GM19023 (cell line): ENCODE data around the gene MYZAP.

ENCODE experiments used
- ATAC-seq: cut with Tn5 transposase; IDR thresholded peaks from one replicate; pipeline ENCODE4 v1.9.1; 2021; ENCODE audit warnings: mild to moderate bottlenecking, moderate library complexity; ENCODE audit not compliant: unreplicated experiment

The MYZAP gene

DNA sequence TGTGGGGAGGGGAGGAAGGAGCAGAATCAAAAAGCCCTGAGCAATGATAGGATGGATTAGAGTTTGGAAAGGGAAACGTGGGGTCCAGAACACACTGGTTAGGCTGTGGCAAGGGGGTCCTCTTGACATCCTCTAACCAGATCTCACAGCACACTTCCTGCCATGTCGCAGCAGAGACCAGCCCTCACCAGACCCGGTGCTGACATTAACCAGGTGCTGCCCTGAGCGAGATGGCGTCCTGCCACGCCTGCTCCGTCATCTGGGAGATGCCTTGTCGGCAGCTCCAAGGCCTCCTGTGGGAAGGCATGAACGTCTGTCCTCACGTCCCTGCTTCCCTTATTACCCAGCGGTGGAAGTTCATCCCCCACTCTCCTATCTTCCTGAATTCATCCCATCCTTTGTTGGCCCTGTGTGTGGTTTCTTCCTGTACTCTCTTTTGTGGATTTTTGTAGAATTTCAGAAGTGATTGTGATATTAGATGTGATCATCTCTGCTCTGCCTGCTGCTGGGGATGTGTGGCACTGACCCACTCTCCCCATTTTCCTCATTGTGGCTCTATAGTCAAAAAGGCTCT, 29.4 kb upstream of the MYZAP start:
- ATAC-seq, result no peak

DNA sequence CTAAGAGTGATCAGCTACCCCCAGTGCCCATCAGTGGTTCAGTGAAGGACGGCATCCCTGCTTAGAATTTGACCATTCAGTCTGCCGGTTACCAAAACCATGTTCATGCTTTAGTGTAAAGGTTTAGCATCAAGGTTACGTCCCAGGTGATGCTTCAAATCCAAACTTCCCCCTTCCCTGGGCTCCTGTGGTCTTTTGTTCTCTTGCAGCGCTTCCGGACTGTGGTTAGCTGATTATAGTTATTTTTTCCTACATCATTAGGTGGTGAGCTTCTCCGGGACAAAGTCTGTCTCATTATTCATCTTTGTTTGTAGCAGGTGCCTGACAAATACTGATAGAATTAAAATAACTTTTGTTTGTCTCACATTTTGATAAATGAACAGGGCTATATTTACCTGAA, 28.3 kb upstream of the MYZAP start:
- ATAC-seq, result no peak

DNA sequence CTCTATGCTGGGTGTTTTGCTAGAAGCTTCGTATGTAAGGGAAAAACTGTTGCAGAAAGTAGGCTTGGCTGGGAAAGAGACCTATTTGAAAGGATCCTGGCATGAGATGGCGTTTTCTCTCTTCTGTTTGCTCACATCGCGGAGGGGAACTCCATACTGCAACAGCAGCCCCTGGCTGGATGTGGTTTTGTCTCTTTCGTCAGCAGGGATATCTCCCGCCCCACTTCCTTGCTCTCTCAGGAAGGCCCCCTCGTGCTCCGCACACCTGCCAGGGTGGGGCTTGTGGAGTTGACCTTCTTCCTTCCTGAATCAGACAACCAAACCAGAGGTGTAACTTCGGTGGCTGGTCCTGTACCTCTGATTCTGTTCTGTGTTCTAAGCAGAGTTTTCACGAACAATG, 26.4 kb upstream of the MYZAP start:
- ATAC-seq, result no peak

DNA sequence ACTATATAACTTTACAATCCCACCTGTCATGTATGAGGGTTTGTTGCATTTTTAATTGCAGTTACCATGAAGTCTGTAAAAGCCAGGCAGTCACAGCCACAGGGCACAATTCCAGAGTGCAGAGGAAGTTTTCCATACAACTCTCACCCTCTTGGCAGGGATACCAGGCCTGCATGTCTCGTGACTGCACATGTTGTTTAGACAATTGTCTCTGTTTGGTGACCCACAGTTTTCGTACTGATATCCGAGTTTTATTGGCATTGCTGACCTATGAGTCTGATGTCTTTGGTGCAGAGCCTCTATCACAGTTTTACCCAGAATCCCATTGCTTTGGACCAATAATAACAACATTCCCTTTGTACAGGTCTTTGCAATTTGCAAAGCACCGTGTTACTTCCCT, 24.9 kb upstream of the MYZAP start:
- no peak for ATAC-seq

DNA sequence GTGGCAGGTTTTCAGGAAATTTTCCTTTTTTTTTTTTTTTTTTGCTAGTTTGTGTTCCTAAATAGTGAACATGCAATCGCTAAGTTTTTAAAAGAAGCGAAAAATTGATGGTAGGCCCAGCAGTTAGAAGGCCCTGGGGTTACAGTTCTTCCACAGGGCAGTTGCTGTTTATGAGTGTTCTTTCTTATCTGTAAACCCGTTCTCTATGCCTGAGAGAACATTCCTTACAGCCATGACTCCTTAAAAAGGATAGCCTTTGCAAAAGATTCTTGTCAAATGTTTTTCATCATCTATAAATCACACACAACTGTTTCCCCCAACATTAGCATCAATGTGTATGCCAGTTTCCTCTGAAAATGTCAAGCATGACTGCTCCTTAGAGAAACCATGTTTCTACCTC, 23.8 kb upstream of the MYZAP start:
- no peak for ATAC-seq

DNA sequence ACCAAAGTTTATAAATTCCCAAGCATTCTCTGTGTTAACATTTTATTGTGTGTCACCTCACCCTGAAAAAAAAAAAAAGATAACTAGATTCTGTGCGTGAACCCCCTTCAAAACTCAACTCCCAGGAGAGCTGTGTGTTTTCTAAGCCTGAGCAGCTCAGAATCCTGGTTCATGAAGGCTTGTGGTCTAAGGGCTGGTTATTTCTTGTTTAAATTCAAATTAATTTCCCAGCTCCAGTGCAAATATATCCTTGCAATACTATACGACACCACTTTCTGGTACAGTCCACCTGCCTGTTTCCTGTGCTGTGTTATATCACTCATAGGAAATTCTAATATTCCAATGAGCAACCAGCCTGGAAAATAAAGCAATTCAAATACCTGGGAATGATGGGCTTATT, 23.4 kb upstream of the MYZAP start:
- ATAC-seq, result no peak

DNA sequence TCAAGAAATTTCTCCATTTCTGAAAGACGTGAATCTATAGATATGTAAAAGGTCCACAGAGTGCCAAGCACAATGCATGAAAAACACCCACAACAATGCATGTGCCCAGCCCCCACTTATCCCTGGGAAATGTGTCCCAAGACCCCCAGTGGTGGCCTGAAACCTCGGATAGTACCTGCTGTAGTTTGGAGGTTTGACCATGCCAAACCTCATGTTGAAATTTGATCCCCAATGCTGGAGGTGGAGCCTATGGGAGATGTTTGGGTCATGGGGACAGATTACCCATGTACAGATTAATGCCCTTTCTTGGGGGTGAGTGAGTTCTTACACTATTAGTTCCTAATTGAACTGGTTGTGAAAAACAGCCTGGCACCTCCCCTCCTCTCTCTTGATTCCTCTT, 21.4 kb upstream of the MYZAP start:
- ATAC-seq, result no peak

DNA sequence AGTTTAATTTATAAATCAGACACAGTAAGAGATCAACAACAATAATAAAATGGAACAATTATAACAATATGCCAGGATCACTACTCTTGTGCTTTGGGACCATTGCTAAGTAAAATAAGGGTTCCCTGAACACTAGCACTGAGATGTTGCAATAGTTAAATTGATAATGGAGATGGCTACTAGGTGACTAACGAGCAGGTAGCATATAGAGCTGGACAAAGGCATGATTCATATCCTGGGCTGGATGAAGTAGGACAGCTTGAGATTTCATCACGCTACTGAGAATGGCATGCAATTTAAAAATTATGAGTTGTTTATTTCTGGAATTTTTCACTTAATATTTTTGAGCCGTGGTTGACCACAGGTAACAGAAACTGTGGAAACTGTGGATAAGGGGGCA, 20.7 kb upstream of the MYZAP start:
- ATAC-seq, result no peak

DNA sequence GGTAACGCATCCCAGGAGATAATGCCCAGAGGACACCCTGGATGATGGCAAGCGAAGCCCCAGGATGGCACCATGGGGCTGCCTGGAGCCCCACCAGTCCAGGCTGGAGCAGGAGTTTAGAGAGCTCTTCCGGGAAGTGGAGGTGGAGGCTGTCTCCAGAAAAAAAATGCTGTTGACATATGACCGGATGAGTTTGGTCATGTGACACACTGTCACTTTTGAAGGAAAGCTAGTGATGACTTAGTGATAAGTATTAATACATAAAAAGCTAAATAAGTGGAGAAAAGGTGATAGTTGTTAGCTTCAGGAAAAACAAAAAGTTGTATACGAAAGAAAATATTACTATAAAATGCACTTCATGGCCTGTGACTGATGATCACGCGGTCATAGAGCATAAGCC, 20.0 kb upstream of the MYZAP start:
- no peak for ATAC-seq

DNA sequence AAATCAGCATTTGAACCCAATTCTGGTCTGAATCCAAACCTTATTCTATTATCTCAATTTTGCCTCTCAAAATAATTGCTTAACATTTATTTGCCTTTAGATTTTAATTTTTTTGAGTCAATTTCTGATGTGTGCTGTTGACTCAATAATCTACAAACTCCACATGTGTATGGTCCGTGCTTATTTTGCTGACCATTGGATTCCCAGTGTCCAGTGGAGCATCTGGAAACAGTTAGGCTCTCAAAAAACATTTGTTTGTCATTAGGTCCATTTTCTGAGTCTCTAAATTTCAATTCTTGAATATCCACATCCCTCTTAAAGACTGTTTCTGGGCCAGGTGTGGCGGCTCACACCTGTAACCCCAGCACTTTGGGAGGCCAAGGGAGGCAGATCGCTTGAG, 19.2 kb upstream of the MYZAP start:
- ATAC-seq, result no peak

DNA sequence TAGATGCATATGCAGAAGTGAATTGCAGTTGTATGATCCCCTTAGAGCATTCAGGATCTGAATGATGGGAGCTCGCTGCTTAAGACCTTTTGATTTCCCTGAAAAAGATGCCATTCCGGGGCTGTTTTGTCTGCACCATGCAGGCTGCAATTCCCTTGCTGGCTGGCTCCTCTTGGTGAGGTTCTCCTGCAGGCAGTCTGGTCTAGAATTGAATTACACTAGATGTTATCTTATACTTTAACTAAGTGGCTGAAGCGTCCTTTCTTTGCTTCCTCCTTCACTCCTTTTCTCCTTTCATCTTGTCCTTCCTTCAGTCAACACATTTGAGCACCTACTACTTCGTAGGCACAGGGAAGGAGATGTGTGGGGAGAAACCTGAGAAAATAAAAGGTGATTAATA, 18.6 kb upstream of the MYZAP start:
- ATAC-seq, result no peak

DNA sequence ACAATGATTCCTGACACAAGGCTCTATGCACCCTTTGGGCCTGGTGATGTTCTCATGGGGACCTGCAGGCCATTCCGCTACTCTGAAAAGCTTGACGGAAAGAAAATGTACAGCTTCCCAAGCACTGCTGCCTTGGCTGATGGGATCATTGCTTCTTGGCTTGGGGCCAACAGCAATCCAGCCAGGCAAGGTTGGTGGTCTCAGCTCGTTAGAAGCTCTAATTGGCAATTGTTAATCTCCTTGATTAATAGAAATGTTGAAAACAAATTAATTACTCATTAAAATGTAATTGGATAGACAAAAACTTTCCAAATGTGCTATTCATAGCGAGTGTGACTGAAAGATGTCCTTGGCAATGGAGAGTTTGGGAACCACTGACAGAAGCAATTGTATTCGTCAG, 16.3 kb upstream of the MYZAP start:
- ATAC-seq, result no peak

DNA sequence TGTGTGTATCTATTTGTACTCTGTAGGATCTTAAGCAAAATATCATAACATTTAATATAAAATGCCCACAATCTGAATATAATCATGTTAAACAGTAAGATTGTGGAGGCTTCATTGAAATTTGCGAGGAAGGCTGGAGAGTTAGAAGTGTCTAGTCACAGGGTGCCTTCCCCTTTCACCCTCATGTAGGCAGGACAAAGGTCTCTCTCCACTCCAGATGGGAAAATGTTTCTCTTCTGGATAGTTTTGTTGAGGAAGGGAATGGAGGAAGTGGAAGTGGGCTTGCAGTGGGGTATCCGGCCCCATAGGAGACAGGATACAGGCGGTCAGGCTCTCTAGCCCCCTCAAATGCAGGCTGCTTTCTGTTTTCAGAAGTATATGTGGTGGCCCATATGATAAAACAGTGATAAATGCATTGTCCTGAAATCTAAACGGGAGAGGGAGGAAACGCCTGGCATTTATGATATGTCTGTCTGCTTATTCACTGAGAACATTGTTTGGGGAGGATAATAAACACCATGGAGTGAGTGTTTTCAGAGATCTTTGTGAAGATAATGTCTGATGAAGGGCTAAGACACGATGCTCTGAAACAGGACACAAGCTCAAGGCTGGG, 13.3 kb upstream of the MYZAP start:
- no peak for ATAC-seq

DNA sequence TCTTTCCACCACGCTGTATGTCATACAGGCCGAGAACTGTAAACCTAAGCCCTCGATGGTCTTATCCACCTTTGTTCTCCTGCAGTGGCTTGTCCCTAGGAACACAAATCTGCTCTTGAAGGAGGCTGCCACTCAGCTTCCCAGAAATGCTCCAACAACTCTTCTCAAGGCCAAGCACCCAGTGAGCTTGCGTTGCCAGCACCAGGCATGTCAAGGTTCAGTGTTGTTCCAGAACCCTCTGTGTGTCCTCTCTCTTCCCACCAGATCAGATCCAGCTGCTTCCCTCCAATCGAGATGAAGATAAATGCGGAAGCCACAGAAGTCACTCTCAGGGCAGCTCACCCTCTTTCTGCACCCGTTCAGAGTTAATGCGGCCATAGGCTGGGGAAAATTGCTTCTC, 11.3 kb upstream of the MYZAP start:
- no peak for ATAC-seq

DNA sequence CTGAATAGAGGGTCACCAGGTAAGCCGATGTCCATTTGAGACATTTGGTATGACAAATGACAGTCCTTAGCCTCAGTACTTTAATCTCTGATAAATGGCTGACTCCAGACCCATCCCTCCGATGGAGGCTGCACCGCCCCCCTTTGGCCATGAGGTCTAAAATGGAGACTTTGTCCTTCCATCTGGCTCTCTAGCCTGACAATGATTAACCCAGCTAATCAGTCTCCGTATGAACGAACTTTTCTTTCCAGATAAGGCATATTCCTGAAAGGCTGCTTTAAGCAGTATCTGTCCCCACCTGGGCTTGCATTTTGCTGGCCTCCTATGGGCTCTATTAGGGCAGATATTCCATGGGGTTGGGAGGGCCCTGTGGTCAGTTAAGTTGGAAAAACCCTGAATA, 10.8 kb upstream of the MYZAP start:
- ATAC-seq, result no peak

DNA sequence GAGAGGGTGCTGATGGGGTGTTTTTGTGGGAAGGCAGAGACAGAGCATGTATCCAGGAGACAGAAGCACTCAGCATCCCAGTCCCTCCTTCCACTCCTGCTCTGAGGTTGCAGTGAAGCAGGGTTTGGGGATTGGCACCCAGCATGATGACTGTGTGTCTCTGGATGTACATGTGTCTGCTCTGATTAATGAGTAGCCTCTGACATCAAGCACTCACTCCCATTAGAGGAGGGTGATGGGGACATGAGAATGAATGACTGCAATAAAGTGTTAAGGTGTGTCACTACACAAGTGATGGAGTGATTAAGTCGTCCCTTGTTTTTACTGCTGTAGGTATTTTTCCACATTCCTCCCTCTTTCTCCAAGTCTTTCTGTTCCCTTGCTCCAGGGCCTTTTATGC, 9.6 kb upstream of the MYZAP start:
- ATAC-seq, result no peak

DNA sequence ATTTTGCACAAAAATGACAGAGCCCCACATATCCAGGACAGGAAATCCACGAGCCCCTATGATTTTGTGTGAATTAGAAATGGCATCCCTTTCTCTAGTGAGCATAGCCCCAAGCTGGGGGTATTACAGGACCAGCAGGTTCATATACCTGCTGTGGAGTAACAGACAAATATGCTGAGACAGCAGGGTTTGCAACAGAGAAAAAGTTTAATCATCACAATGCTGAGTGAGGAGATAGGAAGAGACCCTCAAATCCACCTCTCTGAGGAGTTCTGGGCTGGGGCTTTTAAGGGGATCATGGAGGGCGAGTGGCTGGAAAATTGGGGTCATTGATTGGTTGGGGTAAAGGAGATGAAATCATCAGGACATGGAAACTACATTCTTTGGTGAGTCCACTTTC, 8.4 kb upstream of the MYZAP start:
- ATAC-seq, result no peak

DNA sequence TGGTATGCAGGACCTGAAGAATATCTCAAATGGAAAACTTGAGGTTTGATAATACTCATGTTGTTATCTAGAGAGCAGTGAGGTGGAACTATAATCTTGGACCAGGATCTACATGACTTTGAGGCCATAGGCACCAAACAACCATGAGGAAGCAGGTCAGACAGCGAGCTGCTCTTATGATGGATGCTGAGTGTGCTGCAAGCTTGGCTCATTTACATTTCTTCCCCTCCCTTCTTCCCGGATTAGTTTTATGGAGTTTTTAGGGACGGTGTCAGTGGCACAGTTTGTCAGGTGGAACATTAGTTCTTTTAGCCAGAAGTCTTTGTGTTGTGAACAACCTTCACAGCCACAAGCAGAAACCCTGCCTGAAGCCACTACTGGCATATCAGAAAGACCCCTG, 8.0 kb upstream of the MYZAP start:
- no peak for ATAC-seq

DNA sequence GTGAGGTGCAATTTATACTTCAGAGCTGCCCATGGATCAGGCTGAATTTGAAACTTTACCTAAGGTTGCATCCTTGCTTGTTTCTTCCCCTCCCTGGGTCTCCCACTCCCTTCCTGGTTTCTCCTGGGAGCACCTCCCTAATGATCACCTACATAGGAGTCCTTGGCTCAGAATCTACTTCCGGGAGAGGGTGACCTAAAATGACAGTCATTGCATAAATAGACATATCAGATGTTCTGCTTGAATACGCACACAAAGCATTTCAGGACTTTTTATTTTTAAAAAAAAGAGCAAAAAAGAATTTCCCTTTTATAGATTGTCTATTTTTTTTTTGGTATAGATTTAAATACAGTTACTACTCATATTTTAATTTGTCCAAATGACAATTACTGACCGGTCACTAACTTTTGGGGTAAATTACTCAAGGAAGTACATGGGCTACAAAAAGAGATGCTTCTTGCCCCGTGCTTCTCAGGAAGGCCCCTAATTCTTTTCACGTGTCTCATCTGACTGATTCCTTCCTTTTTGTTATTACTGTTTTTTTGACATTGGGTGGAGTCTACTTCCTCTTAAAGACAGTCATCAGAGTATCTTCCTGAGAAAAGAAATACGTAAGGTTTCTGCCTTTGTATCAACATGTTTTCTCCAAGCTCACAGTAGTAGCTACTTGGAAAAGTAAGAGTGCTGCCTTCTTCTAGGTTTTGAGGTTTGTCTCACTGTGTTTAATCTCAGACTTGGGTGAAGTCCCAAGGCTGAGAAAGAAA, 4.9 kb upstream of the MYZAP start:
- no peak for ATAC-seq

DNA sequence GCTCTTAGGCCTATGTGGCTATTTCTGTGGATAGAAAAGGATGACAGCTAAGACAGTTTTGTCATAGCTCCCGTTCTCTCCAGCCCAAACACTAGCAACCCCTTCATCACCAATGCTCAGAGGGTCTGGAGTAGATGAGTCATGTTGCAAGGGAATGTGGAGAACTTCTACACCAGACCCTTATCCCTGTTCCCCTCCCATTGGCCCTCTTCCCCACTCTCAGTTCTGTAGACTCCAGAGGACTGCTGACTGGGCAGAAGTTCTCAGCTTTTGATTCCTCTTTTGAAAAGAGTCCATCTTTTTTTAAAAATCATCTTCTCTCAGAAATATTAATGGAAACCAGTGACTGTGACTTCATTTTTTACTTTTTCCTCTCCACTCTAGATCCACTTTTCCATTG, 2.4 kb upstream of the MYZAP start:
- ATAC-seq, result no peak

DNA sequence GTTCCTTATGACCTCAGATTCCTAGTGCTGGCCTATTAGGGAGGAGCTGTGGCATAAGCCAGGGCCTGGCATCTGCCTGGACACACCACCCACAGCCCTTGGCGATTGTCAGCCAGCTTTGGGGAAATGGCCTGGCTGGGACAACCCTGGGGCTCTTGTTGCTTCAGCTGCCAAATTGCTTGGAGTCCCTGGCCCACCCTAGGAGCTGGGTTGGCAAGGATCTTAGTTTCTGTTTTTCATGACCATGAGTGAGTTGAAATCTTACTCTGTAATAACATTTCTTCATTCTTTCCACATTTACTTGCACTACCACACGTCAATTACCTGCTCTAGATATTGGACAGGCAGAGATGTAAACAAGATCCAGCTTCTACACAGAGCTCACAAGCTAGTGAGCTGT, 1.9 kb upstream of the MYZAP start:
- ATAC-seq, result no peak

DNA sequence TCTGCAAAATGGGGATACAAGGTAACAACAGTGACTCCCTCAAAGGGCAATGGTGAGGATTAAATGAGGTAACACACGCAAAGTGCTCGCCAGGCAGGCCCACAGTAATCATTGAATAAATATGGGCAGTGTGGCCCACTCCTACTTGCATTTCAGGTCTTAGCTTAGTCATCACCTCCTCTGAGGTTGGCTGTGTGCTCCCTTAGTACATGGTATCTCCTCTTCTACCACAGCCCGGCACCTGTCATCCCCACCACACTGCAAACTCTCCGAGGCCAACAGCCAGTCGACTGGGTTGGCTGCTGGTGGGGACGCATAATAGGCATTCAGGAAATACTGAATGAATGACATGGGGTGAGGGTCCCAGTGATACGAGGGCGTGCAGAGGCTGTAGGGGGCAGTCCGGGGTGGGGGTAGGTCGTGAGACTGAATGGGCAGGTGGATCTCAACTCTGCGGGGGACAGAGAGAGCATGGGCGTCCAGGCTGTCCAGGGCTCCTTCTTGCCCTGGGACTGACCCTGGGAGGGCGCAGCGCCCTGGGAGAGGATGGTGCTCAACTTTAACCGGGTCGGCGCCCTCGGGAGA, 375 bp upstream of the MYZAP start:
- ATAC-seq, result no peak
